SK-N-SH treated with all-trans-retinoic acid at 6 μM for 48 hours (cell line): Measurements from ENCODE around the gene GPNMB.

Source experiments
- ARNTL ChIP-seq: fragments of 450-650 bp; formaldehyde crosslinking; IDR thresholded peaks from 2 replicates; pipeline ENCODE4 v1.5.0; 2020; ENCODE audit warnings: low read depth, mild to moderate bottlenecking, moderate library complexity, borderline replicate concordance
- BACH2 ChIP-seq: fragments of 250-450 bp; sonication (Bioruptor Pico); IDR thresholded peaks from 2 replicates; pipeline ENCODE4 v1.9.0; 2021; ENCODE audit warnings: mild to moderate bottlenecking, borderline replicate concordance
- ESRRG ChIP-seq: fragments of 250-450 bp; sonication (Bioruptor Pico); IDR thresholded peaks from 2 replicates; pipeline ENCODE4 v1.6.1; 2021; ENCODE audit warnings: mild to moderate bottlenecking
- GLIS3 ChIP-seq: fragments of 250-450 bp; sonication (Bioruptor Pico); IDR thresholded peaks from 2 replicates; pipeline ENCODE4 v1.5.0; 2020; ENCODE audit warnings: mild to moderate bottlenecking, moderate library complexity
- ISL1 ChIP-seq: fragments of 250-450 bp; sonication (Bioruptor Pico); IDR thresholded peaks from 2 replicates; pipeline ENCODE4 v2.1.2; 2022; ENCODE audit warnings: mild to moderate bottlenecking, moderate library complexity
- OSR1 ChIP-seq: fragments of 250-450 bp; sonication (Bioruptor Pico); IDR thresholded peaks from 2 replicates; pipeline ENCODE4 v1.8.0; 2022; ENCODE audit warnings: moderate library complexity, mild to moderate bottlenecking, inconsistent platforms
- PPARA ChIP-seq: fragments of 250-450 bp; sonication (Bioruptor Pico); IDR thresholded peaks from 2 replicates; pipeline ENCODE4 v1.5.0; 2020; ENCODE audit warnings: mild to moderate bottlenecking, borderline replicate concordance
- RARB ChIP-seq: fragments of 250-450 bp; sonication (Bioruptor Pico); IDR thresholded peaks from 2 replicates; pipeline ENCODE4 v1.8.0; 2021; ENCODE audit warnings: mild to moderate bottlenecking, moderate library complexity
- TCF4 ChIP-seq: fragments of 250-450 bp; sonication (Bioruptor Pico); IDR thresholded peaks from 2 replicates; pipeline ENCODE4 v1.8.0; 2021; ENCODE audit warnings: mild to moderate bottlenecking, moderate library complexity, borderline replicate concordance
- TOX ChIP-seq: fragments of 250-450 bp; sonication (Bioruptor Pico); IDR thresholded peaks from 2 replicates; pipeline ENCODE4 v1.8.0; 2021; ENCODE audit warnings: mild to moderate bottlenecking, moderate library complexity, borderline replicate concordance
- ZFP3 ChIP-seq: fragments of 250-450 bp; sonication (Bioruptor Pico); IDR thresholded peaks from 2 replicates; pipeline ENCODE4 v1.5.0; 2020; ENCODE audit warnings: mild to moderate bottlenecking, moderate library complexity
- TF ChIP-seq, protein P1 (sequence below): fragments of 250-450 bp; sonication (Bioruptor Pico); IDR thresholded peaks from 2 replicates; pipeline ENCODE4 v1.8.0; 2020; ENCODE audit warnings: mild to moderate bottlenecking, moderate library complexity, borderline replicate concordance
- TF ChIP-seq, protein P2 (sequence below): fragments of 250-450 bp; sonication (Bioruptor Pico); IDR thresholded peaks from 2 replicates; pipeline ENCODE4 v1.5.1; 2020; ENCODE audit warnings: low read depth, mild to moderate bottlenecking, moderate library complexity
- TF ChIP-seq, protein P3 (sequence below): fragments of 250-450 bp; sonication (Bioruptor Pico); IDR thresholded peaks from 2 replicates; pipeline ENCODE4 v1.5.1; 2021; ENCODE audit warnings: mild to moderate bottlenecking, moderate library complexity

DNA sequence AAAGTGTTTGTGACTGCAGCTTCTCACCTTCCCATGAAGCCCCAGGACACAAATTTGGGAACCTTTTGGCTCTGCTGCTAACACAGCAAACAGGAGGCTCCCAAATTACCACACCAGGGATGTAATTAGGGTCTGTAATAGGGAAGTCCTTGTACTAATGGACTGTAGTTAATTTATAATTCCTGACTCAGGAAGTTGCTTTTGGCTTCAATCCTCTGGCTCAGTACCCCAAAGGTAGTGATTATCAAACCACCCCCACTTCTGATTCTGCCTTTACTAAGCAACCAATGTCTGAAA, 48.8 kb downstream of the GPNMB start:
- TF ChIP-seq ZFP3 (CRISPR knock-in tag): no peak
- no peak for TF ChIP-seq ARNTL
- TF ChIP-seq, protein P1, sequence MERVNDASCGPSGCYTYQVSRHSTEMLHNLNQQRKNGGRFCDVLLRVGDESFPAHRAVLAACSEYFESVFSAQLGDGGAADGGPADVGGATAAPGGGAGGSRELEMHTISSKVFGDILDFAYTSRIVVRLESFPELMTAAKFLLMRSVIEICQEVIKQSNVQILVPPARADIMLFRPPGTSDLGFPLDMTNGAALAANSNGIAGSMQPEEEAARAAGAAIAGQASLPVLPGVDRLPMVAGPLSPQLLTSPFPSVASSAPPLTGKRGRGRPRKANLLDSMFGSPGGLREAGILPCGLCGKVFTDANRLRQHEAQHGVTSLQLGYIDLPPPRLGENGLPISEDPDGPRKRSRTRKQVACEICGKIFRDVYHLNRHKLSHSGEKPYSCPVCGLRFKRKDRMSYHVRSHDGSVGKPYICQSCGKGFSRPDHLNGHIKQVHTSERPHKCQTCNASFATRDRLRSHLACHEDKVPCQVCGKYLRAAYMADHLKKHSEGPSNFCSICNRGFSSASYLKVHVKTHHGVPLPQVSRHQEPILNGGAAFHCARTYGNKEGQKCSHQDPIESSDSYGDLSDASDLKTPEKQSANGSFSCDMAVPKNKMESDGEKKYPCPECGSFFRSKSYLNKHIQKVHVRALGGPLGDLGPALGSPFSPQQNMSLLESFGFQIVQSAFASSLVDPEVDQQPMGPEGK: no peak
- TF ChIP-seq, protein P2, sequence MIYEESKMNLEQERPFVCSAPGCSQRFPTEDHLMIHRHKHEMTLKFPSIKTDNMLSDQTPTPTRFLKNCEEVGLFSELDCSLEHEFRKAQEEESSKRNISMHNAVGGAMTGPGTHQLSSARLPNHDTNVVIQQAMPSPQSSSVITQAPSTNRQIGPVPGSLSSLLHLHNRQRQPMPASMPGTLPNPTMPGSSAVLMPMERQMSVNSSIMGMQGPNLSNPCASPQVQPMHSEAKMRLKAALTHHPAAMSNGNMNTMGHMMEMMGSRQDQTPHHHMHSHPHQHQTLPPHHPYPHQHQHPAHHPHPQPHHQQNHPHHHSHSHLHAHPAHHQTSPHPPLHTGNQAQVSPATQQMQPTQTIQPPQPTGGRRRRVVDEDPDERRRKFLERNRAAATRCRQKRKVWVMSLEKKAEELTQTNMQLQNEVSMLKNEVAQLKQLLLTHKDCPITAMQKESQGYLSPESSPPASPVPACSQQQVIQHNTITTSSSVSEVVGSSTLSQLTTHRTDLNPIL (CRISPR knock-in tag): no peak
- no peak for TF ChIP-seq ESRRG (CRISPR knock-in tag)
- 0 out of 2 replicates have a peak, but pooled peaks have one; percentile 11 for TF ChIP-seq ISL1
- TF ChIP-seq OSR1: no peak
- no peak for TF ChIP-seq TCF4 (CRISPR knock-in tag)
- TF ChIP-seq PPARA: no peak
- TF ChIP-seq BACH2 (CRISPR knock-in tag): no peak
- TF ChIP-seq TOX (CRISPR knock-in tag): no peak
- TF ChIP-seq RARB (CRISPR knock-in tag): no peak
- TF ChIP-seq GLIS3 (CRISPR knock-in tag): no peak
- TF ChIP-seq, protein P3, sequence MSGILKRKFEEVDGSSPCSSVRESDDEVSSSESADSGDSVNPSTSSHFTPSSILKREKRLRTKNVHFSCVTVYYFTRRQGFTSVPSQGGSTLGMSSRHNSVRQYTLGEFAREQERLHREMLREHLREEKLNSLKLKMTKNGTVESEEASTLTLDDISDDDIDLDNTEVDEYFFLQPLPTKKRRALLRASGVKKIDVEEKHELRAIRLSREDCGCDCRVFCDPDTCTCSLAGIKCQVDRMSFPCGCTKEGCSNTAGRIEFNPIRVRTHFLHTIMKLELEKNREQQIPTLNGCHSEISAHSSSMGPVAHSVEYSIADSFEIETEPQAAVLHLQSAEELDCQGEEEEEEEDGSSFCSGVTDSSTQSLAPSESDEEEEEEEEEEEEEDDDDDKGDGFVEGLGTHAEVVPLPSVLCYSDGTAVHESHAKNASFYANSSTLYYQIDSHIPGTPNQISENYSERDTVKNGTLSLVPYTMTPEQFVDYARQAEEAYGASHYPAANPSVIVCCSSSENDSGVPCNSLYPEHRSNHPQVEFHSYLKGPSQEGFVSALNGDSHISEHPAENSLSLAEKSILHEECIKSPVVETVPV (CRISPR knock-in tag): no peak
